H1 (cell line): ENCODE results near the gene SLC23A1. TPM values are rescaled to one million over a fixed set of nuclear protein-coding genes. Genes with fewer than 3 reads are reported as not detected.

ENCODE experiments used
- CTCF ChIA-PET: fragments of 300-600 bp; sonication (Branson Sonifier 250); formaldehyde crosslinking; loops from one replicate; lab custom pipeline; 2021; ENCODE audit not compliant: partially characterized antibody; lab: Charles Lee
- POLR2A ChIA-PET: fragments of 300-600 bp; sonication (Branson Sonifier 250); formaldehyde crosslinking; loops from one replicate; lab custom pipeline; 2021; ENCODE audit warnings: inconsistent platforms; ENCODE audit not compliant: partially characterized antibody; lab: Charles Lee
- DNase-seq, 2 experiments: peaks; one replicate each; pipeline versions ENCODE4 v3.0.0 to v3.0.0-alpha.2; 2010 to 2022; ENCODE audit warnings: low spot score in 2 of 2, low read depth in 1 of 2, mixed read lengths in 1 of 2
- FAIRE-seq: peaks from 2 replicates; lab custom pipeline; 2011; peaks lifted over from hg19 to GRCh38; lab: Jason Lieb, UNC
- H2AFZ ChIP-seq: 2 replicates; pipeline ENCODE4 v1.8.1; 2012; ENCODE audit warnings: low read length, inconsistent platforms
- H2AK5ac ChIP-seq: 2 replicates; pipeline ENCODE4 v1.6.1; 2013; ENCODE audit warnings: low read depth, low read length
- H2BK120ac ChIP-seq: replicated peaks from 2 replicates; pipeline ENCODE3; 2013; ENCODE audit warnings: low read depth, low read length, inconsistent platforms
- H2BK12ac ChIP-seq: 2 replicates; pipeline ENCODE4 v1.6.1; 2013; ENCODE audit warnings: low read depth, low read length
- H2BK15ac ChIP-seq: 2 replicates; pipeline ENCODE4 v1.6.1; 2013; ENCODE audit warnings: low read length
- H2BK20ac ChIP-seq: 2 replicates; pipeline ENCODE4 v1.6.1; 2013; ENCODE audit warnings: low read length
- H2BK5ac ChIP-seq: 2 replicates; pipeline ENCODE4 v1.6.1; 2013; ENCODE audit warnings: low read depth, low read length
- H3K14ac ChIP-seq: 2 replicates; pipeline ENCODE4 v1.6.1; 2013; ENCODE audit warnings: inconsistent platforms; ENCODE audit not compliant: insufficient read length
- H3K18ac ChIP-seq: 2 replicates; pipeline ENCODE4 v1.6.1; 2013; ENCODE audit warnings: low read length; ENCODE audit errors: extremely low read depth
- H3K23ac ChIP-seq: 2 replicates; pipeline ENCODE4 v1.6.1; 2013; ENCODE audit warnings: inconsistent platforms; ENCODE audit not compliant: insufficient read length
- H3K23me2 ChIP-seq: 2 replicates; pipeline ENCODE4 v1.6.1; 2013; ENCODE audit warnings: low read depth, low read length
- H3K27ac ChIP-seq: 2 replicates; pipeline ENCODE4 v1.6.1; 2011; ENCODE audit warnings: low read depth, low read length, inconsistent platforms
- H3K27me3 ChIP-seq, 4 experiments: replicated peaks in 1 of 4; 1 replicate in 1 of 4; 2 replicates in 3 of 4; pipeline versions ENCODE4 v1.6.1 to v1.8.1; 2011 to 2013; ENCODE audit warnings: low read length in 3 of 4, mild to moderate bottlenecking in 3 of 4, inconsistent platforms in 2 of 4, mixed read lengths in 2 of 4, moderate library complexity in 1 of 4; ENCODE audit not compliant: control insufficient read depth in 3 of 4, insufficient read depth in 3 of 4; ENCODE audit errors: extremely low read depth in 1 of 4
- H3K36me3 ChIP-seq, 4 experiments: 2 replicates each; pipeline versions ENCODE4 v1.6.1 to v1.8.1; 2011 to 2013; ENCODE audit warnings: mild to moderate bottlenecking in 4 of 4, low read length in 3 of 4, moderate library complexity in 2 of 4, control low read depth in 1 of 4, inconsistent platforms in 1 of 4; ENCODE audit not compliant: insufficient read depth in 4 of 4, control insufficient read depth in 2 of 4
- H3K4ac ChIP-seq: replicated peaks from 2 replicates; pipeline ENCODE3; 2013; ENCODE audit warnings: low read length, low read depth, mixed read lengths, inconsistent platforms; ENCODE audit not compliant: insufficient read length
- H3K4me1 ChIP-seq, 4 experiments: replicated peaks in 1 of 4; 1 replicate in 1 of 4; 2 replicates in 3 of 4; pipeline versions ENCODE4 v1.6.1 to v1.8.1; 2011 to 2013; ENCODE audit warnings: low read length in 3 of 4, inconsistent platforms in 2 of 4, mixed read lengths in 1 of 4; ENCODE audit not compliant: insufficient read depth in 4 of 4, control insufficient read depth in 3 of 4
- H3K4me2 ChIP-seq, 2 experiments: 2 replicates each; pipeline versions ENCODE4 v1.6.1 to v1.8.1; 2011 to 2013; ENCODE audit warnings: low read depth in 2 of 2, low read length in 2 of 2, control low read depth in 1 of 2, inconsistent platforms in 1 of 2, mild to moderate bottlenecking in 1 of 2; ENCODE audit not compliant: insufficient read depth in 1 of 2
- H3K4me3 ChIP-seq, 4 experiments: fragments of 200-600, 300-600 bp in 1 of 4; sonication (generic), shearing (Covaris generic), sonication (Bioruptor Twin) in 1 of 4; 2 replicates each; pipeline versions ENCODE4 v1.5.1 to v1.8.1; 2011 to 2016; ENCODE audit warnings: low read length in 4 of 4, low read depth in 3 of 4, control low read depth in 2 of 4, inconsistent platforms in 2 of 4, mild to moderate bottlenecking in 2 of 4, mixed read lengths in 1 of 4, moderate library complexity in 1 of 4; ENCODE audit not compliant: insufficient read depth in 2 of 4; ENCODE audit errors: extremely low read depth in 1 of 4
- H3K56ac ChIP-seq: replicated peaks from 2 replicates; pipeline ENCODE3; 2013; ENCODE audit warnings: low read depth, mild to moderate bottlenecking, mixed read lengths, low read length, inconsistent platforms; ENCODE audit not compliant: insufficient read length
- H3K79me1 ChIP-seq: 2 replicates; pipeline ENCODE4 v1.6.1; 2013; ENCODE audit warnings: low read depth, low read length, control low read depth
- H3K79me2 ChIP-seq, 2 experiments: 2 replicates each; pipeline versions ENCODE4 v1.6.1 to v1.8.1; 2012 to 2013; ENCODE audit warnings: low read length in 2 of 2, mild to moderate bottlenecking in 2 of 2, inconsistent platforms in 1 of 2; ENCODE audit not compliant: insufficient read depth in 2 of 2, control insufficient read depth in 1 of 2
- H3K9ac ChIP-seq, 4 experiments: replicated peaks in 1 of 4; 1 replicate in 1 of 4; 2 replicates in 3 of 4; pipeline versions ENCODE4 v1.6.1 to v1.8.1; 2011 to 2013; ENCODE audit warnings: low read depth in 3 of 4, low read length in 3 of 4, control low read depth in 2 of 4, mild to moderate bottlenecking in 2 of 4, moderate library complexity in 2 of 4, inconsistent platforms in 1 of 4; ENCODE audit errors: extremely low read depth in 1 of 4
- H3K9me3 ChIP-seq, 2 experiments: 2 replicates each; pipeline versions ENCODE4 v1.6.1 to v1.8.1; 2012 to 2013; ENCODE audit warnings: mild to moderate bottlenecking in 2 of 2, moderate library complexity in 2 of 2, control low read depth in 1 of 2, inconsistent platforms in 1 of 2, low read depth in 1 of 2, low read length in 1 of 2, mixed read lengths in 1 of 2; ENCODE audit not compliant: insufficient read depth in 2 of 2
- H4K20me1 ChIP-seq, 2 experiments: replicated peaks in 1 of 2; 2 replicates each; pipeline versions ENCODE3 to v1.8.1; 2011 to 2013; ENCODE audit warnings: inconsistent platforms in 2 of 2, low read length in 2 of 2, mild to moderate bottlenecking in 1 of 2; ENCODE audit not compliant: insufficient read depth in 2 of 2, control insufficient read depth in 1 of 2
- H4K5ac ChIP-seq: 2 replicates; pipeline ENCODE4 v1.6.1; 2013; ENCODE audit warnings: low read length, low read depth, mixed read lengths, inconsistent platforms; ENCODE audit not compliant: insufficient read length
- H4K8ac ChIP-seq: 2 replicates; pipeline ENCODE4 v1.8.0; 2013; ENCODE audit warnings: mild to moderate bottlenecking, moderate library complexity, low read length, inconsistent platforms; ENCODE audit not compliant: insufficient read depth; ENCODE audit errors: extremely low read depth
- H4K91ac ChIP-seq: replicated peaks from 2 replicates; pipeline ENCODE3; 2013; ENCODE audit warnings: low read length, mixed read lengths, inconsistent platforms; ENCODE audit not compliant: insufficient read length
- CBX5 ChIP-seq: fragments of 300-800, 300-1000 bp; sonication (generic); IDR thresholded peaks from 2 replicates; pipeline ENCODE4 v1.7.1; 2016; ENCODE audit warnings: antibody characterized with exemption, low read length, low read depth
- CEBPB ChIP-seq: IDR thresholded peaks from 2 replicates; pipeline ENCODE4 v1.6.1; 2012; ENCODE audit warnings: low read depth, low read length
- FOSL1 ChIP-seq: IDR thresholded peaks from 2 replicates; pipeline ENCODE4 v1.6.1; 2011; ENCODE audit warnings: mild to moderate bottlenecking, low read depth, low read length, moderate library complexity; ENCODE audit not compliant: insufficient read depth
- GTF2F1 ChIP-seq: IDR thresholded peaks from 2 replicates; pipeline ENCODE4 v1.6.1; 2012; ENCODE audit warnings: low read depth, low read length, improper control_type of control experiment, borderline replicate concordance
- NRF1 ChIP-seq: IDR thresholded peaks from 2 replicates; pipeline ENCODE4 v1.6.1; 2011; ENCODE audit warnings: mild to moderate bottlenecking, low read depth, low read length, improper control_type of control experiment
- RFX5 ChIP-seq: IDR thresholded peaks from 2 replicates; pipeline ENCODE4 v1.6.1; 2011; ENCODE audit warnings: low read depth, low read length, improper control_type of control experiment, borderline replicate concordance
- SAP30 ChIP-seq: fragments of 300-600 bp; sonication (generic); IDR thresholded peaks from 2 replicates; pipeline ENCODE4 v1.7.1; 2012; ENCODE audit warnings: low read length, moderate library complexity, mild to moderate bottlenecking, inconsistent platforms; ENCODE audit not compliant: insufficient read depth, insufficient replicate concordance
- SUZ12 ChIP-seq: fragments of 200-600 bp; sonication (generic); IDR thresholded peaks from 2 replicates; pipeline ENCODE4 v1.6.1; 2012; ENCODE audit warnings: mild to moderate bottlenecking, inconsistent platforms, low read length, moderate library complexity, mixed read lengths
- TCF12 ChIP-seq: IDR thresholded peaks from 2 replicates; pipeline ENCODE4 v1.6.1; 2011; ENCODE audit warnings: low read depth, mild to moderate bottlenecking, low read length
- ZNF274 ChIP-seq: IDR thresholded peaks from 2 replicates; pipeline ENCODE4 v1.7.0; 2012; ENCODE audit warnings: low read length, borderline replicate concordance; ENCODE audit errors: extremely low read depth
- WGBS, 2 experiments: shearing (Covaris generic) in 1 of 2; methylation state at CpG; one replicate each; pipeline versions ENCODE4 v1.1.6 to v1.1.7; 2013 to 2015; ENCODE audit warnings: low lambda C conversion rate in 2 of 2, mixed read lengths in 2 of 2, inconsistent platforms in 1 of 2, low coverage in 1 of 2, missing lambda C conversion rate in 1 of 2; ENCODE audit not compliant: insufficient replicate concordance in 2 of 2, insufficient coverage in 1 of 2, insufficient read length in 1 of 2; ENCODE audit errors: extremely low coverage in 1 of 2, missing lambda C conversion rate in 1 of 2; 5-methylcytosine and 5-hydroxymethylcytosine counted together
- polyA plus RNA-seq, 7 experiments: library from polyadenylated mRNA; depleted of rRNA in 3 of 7; stranded (reverse) in 5 of 7; unstranded in 2 of 7; fragments of >200 nt in 5 of 7; fragments of 200-250 nt in 2 of 7; gene quantifications; 1 replicate in 5 of 7; 2 replicates in 1 of 7; 4 replicates in 1 of 7; pipeline versions ENCODE4 v1.2.1 to v1.2.3, GENCODE V29; 2011 to 2013; ENCODE audit warnings: missing spikeins in 2 of 7, mixed read lengths in 2 of 7
- total RNA-seq: library from RNA; stranded (reverse); fragmentation: NEBNext Ultra II Directional; extraction: Animal tissue kit (Norgen Biotek cat#: 25700); gene quantifications from 2 replicates; pipeline ENCODE4 v1.2.1, GENCODE V29; 2021
- TF ChIP-seq, protein P1 (sequence below): IDR thresholded peaks from 2 replicates; pipeline ENCODE4 v1.6.1; 2012; ENCODE audit warnings: inconsistent platforms

SLC23A1 gene
- total and polyA plus RNA-seq, 2 of the 8 experiments (the other 6 are each of a cell fraction or from before 2014, with no cell fraction given), result not detected

DNA sequence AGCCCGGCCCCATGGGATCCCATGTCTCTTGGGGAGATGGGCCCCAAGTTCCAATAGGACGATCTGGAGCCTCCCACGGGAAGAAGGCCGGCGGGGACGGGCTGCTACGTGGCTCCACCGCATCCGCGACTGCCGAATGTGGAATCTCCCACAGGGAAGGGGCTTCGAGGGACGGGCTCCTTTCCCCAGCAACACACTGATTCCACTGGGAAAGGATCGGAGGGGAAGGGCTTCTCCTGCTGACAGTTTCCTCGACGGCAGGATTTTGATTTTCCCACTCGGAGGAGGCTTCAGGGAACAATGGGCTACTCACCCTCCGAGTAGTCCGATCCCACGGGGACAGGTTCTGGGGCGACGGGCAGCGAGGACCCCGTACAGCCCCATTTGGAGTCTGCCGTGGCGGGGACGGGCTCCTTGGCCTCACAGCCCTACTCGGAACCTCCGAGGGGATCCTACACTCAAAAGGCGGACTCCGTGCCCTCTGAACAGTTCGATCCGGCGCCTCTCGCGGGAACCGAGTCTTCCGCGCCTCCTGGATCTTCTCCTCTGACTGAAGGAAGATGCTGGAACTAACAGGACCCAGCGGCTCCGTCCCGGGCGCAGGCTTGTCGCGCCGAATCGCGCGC is 10.5 kb upstream of the SLC23A1 start:
- peaks cover 0 to 32% (median 15%) of the 10 kb centered on the region in 4 experiments; a peak in 6 of 7 replicates for H3K4me1 ChIP-seq
- H4K8ac ChIP-seq, result peak overlapping the region; percentile 74; the same call in 1 of the 2 replicates
- H3K27ac ChIP-seq, result no peak overlapping the region
- no peak overlapping the region for H3K56ac ChIP-seq
- peak overlapping the region; percentile 28; the same call in 1 of the 2 replicates for H2AK5ac ChIP-seq
- H3K79me1 ChIP-seq, result no peaks in the 10 kb centered on the region
- H3K18ac ChIP-seq, result peak overlapping the region; percentile 71
- peaks cover 27% of the 10 kb centered on the region; the same call in 1 of the 2 replicates for H3K23me2 ChIP-seq
- no peak overlapping the region for H3K14ac ChIP-seq
- H3K36me3 ChIP-seq, result no peaks in the 10 kb centered on the region
- no peak overlapping the region for H2BK12ac ChIP-seq
- H3K4me3 ChIP-seq, result peak overlapping the region; percentile 42 to 68 (median 54)
- FAIRE-seq, result no peak
- no peak overlapping the region for H4K5ac ChIP-seq
- H2BK20ac ChIP-seq, result no peak overlapping the region
- no peaks in the 10 kb centered on the region for H3K79me2 ChIP-seq
- WGBS, 2 experiments, result 10% methylated on average over 44 of the region's 49 CpGs; no CpG with 5 or more reads in 1 of the 2 experiments
- H2BK120ac ChIP-seq, result no peak overlapping the region
- H3K9ac ChIP-seq, result peak overlapping the region in 3 of 4 experiments; percentile 3 to 32 (median 25); a peak in 4 of 7 replicates
- H4K91ac ChIP-seq, result peak overlapping the region; percentile 62
- H3K27me3 ChIP-seq, result peaks cover 14 to 34% (median 28%) of the 10 kb centered on the region in 4 experiments; a peak in 6 of 7 replicates
- H2BK5ac ChIP-seq, result no peak overlapping the region
- H2AFZ ChIP-seq, result peak overlapping the region; percentile 56; the same call in 1 of the 2 replicates
- H3K4me2 ChIP-seq, result peak overlapping the region; percentile 82 to 85
- DNase-seq, result peak in 1 of 2 experiments; percentile 72
- 0 out of 2 replicates have a peak overlapping the region, but pooled peaks have one; percentile 40 for H2BK15ac ChIP-seq
- no peak overlapping the region for H3K23ac ChIP-seq
- POLR2A ChIA-PET, result interaction anchor here (0.8 to 3.9 kb wide), 11 partner anchors 9 to 100 kb away, joined by 3 to 25 read pairs (median 3); partner anchors contain the start of gene MATR3
- no peaks in the 10 kb centered on the region for H3K9me3 ChIP-seq
- H3K4ac ChIP-seq, result no peak overlapping the region
- CTCF ChIA-PET, result interaction anchor here (0.5 to 3.1 kb wide), 7 partner anchors 9 to 907 kb away, joined by 3 to 16 read pairs (median 3); partner anchors contain the start of gene SPATA24
- peaks cover 0 to 3% of the 10 kb centered on the region in 2 experiments for H4K20me1 ChIP-seq
- TF ChIP-seq, protein P1, sequence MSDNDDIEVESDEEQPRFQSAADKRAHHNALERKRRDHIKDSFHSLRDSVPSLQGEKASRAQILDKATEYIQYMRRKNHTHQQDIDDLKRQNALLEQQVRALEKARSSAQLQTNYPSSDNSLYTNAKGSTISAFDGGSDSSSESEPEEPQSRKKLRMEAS, result no peak
- TF ChIP-seq SUZ12 (peak; percentile 71; the same call in 1 of the 2 replicates), FOSL1 (no peak), RFX5 (no peak), ZNF274 (no peak), SAP30 (no peak), CBX5 (no peak), CEBPB (no peak), NRF1 (no peak), GTF2F1 (no peak), TCF12 (no peak)
